ENCODE data around the gene EIF2D.

Gene EIF2D

DNA sequence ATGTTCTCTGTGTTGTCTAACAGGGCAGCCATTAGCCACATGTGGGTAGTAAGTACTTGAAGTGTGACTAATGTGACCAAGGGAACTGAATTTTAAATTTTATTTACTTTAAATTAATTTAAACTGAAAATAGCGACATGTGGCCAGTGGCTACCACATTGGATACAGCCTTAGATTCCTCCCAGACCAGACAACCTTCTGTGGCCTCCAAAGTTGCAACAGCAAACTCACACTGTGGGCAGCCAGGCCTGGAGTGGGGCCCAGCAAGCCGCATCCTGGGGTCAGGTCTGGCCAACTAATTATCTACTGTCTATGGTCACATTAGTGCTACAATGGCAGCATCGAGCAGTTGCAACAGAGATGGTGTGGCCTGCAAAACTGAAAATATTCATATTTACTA, 11.7 kb downstream of the EIF2D start:
- H3K4me1 ChIP-seq (ENCODE audit: control insufficient read depth, insufficient read depth, low read length), result no peaks in the 10 kb centered on the region
- no peaks in the 10 kb centered on the region for H3K9me3 ChIP-seq (ENCODE audit: control insufficient read depth, insufficient read depth, low read depth, low read length)
- H3K27me3 ChIP-seq (ENCODE audit: control insufficient read depth, insufficient read depth, low read length), result no peaks in the 10 kb centered on the region
- H3K27ac ChIP-seq (ENCODE audit: low read depth, low read length), result no peak overlapping the region
- no peak overlapping the region for H3K4me3 ChIP-seq (ENCODE audit: low read depth, low read length)
- no peak overlapping the region for H3K9ac ChIP-seq (ENCODE audit: low read length)
- peaks cover 73% of the 10 kb centered on the region for H3K36me3 ChIP-seq (ENCODE audit: control insufficient read depth, insufficient read depth, low read length)

DNA sequence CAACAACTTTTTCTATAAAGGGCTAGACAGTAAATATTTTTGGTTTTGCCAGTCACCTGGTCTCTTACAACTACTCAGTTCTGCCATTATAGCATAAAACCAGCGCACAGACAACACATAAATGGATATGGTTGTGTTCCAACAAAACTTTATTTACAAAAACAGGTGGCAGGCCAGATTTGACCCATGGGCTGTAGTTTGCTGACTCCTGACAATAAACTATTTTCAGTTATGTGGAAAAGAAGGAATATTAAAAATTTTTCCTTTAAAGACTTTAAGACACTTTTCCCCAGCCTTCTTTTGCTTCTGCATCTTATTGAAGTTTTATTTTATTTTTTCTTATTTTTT, 16.0 kb downstream of the EIF2D start:
- Histone ChIP-seq H3K9ac (ENCODE audit: low read length) (no peak overlapping the region), H3K9me3 (ENCODE audit: control insufficient read depth, insufficient read depth, low read depth, low read length) (no peaks in the 10 kb centered on the region), H3K4me3 (ENCODE audit: low read depth, low read length) (no peak overlapping the region), H3K4me1 (ENCODE audit: control insufficient read depth, insufficient read depth, low read length) (no peaks in the 10 kb centered on the region), H3K36me3 (ENCODE audit: control insufficient read depth, insufficient read depth, low read length) (peaks cover 81% of the 10 kb centered on the region), H3K27me3 (ENCODE audit: control insufficient read depth, insufficient read depth, low read length) (no peaks in the 10 kb centered on the region), H3K27ac (ENCODE audit: low read depth, low read length) (no peak overlapping the region)

DNA sequence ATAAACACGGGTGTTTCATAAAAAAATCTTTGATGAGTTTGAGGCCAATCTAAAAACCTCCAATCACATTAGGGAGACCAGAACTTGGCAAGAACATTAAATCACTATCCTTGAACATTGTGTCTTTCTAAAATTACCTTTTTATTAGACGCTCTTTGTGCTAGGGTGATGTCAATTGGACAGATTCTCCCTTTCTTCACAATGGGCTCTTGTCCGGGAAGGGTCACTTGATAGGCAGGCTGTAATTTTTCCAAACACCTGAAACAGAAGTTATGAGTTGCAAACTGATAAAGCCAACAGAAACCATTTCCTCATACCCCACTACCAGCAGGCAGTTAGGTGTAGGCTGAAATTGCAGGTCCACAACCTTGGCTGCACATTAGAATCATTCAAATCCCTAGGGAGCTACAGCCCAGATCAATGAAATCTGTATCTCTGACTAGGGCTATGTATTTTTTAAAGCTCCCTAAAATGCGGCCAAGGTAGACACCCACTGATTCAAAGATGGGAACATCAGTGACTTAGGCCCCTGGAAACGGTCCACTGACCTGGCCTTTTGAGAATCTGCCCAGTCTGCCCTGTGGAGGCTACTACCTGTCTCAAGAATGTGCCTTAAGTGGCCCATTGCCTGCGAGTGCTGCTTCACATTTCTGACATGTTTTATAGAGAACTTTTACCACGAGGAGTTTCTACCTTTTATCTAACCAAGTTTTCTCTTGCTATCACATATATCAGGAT, 16.5 kb downstream of the EIF2D start:
- no peaks in the 10 kb centered on the region for H3K4me1 ChIP-seq (ENCODE audit: control insufficient read depth, insufficient read depth, low read length)
- no peaks in the 10 kb centered on the region for H3K9me3 ChIP-seq (ENCODE audit: control insufficient read depth, insufficient read depth, low read depth, low read length)
- H3K9ac ChIP-seq (ENCODE audit: low read length), result no peak overlapping the region
- H3K36me3 ChIP-seq (ENCODE audit: control insufficient read depth, insufficient read depth, low read length), result peaks cover 84% of the 10 kb centered on the region
- H3K27me3 ChIP-seq (ENCODE audit: control insufficient read depth, insufficient read depth, low read length), result no peaks in the 10 kb centered on the region
- H3K27ac ChIP-seq (ENCODE audit: low read depth, low read length), result no peak overlapping the region
- H3K4me3 ChIP-seq (ENCODE audit: low read depth, low read length), result no peak overlapping the region

DNA sequence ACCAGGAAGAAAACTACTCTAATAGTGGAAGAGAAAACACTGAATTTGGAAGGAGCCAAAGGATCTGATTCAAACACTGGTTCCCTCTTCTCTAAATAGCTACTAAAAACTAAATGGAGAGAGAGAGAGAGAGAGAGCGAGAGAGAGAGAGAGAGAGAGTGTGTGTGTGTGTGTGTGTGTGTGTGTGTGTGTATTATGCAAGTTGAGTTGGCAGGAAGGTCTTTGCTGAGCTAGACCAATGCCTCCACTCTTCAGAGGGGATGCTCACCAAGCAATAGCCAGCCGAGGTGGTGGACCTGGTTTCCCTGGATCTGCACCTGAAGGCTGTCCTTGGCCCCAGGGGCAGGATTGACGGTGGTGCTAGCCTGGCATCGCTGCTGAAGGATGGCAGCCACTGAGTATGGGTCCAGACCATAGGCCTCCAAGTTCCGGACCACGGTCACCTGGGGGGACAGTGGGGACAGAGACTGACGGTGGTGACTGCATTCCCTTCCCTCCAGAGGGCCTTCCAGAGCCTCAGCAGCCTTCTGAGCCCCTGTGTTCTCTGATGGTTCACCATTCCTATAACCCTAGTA, 18.8 kb downstream of the EIF2D start:
- H3K9me3 ChIP-seq (ENCODE audit: control insufficient read depth, insufficient read depth, low read depth, low read length), result no peaks in the 10 kb centered on the region
- H3K4me3 ChIP-seq (ENCODE audit: low read depth, low read length), result no peak overlapping the region
- no peaks in the 10 kb centered on the region for H3K4me1 ChIP-seq (ENCODE audit: control insufficient read depth, insufficient read depth, low read length)
- H3K9ac ChIP-seq (ENCODE audit: low read length), result no peak overlapping the region
- no peak overlapping the region for H3K27ac ChIP-seq (ENCODE audit: low read depth, low read length)
- no peaks in the 10 kb centered on the region for H3K27me3 ChIP-seq (ENCODE audit: control insufficient read depth, insufficient read depth, low read length)
- peaks cover 67% of the 10 kb centered on the region for H3K36me3 ChIP-seq (ENCODE audit: control insufficient read depth, insufficient read depth, low read length)

DNA sequence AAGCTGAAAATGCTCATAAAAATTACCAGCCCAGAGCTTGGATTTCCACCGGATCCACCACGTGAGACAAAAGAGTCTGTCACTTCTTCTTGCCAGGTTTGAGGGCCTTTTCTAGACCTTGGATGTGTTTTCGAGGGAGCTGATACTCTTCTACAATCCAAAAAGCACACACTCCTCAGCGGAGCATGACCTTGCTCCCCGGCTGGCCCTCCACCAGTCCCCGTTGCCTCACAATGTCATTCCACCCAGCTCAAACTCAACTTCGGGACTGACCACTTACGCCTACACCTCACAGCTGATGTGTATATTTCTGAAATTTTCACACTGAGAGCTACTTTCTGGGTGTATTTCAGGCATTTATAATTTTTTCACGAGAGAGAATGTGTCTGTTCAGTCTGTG, 20.6 kb downstream of the EIF2D start:
- H3K27ac ChIP-seq (ENCODE audit: low read depth, low read length), result no peak overlapping the region
- H3K4me1 ChIP-seq (ENCODE audit: control insufficient read depth, insufficient read depth, low read length), result no peaks in the 10 kb centered on the region
- H3K36me3 ChIP-seq (ENCODE audit: control insufficient read depth, insufficient read depth, low read length), result peaks cover 55% of the 10 kb centered on the region
- H3K4me3 ChIP-seq (ENCODE audit: low read depth, low read length), result no peak overlapping the region
- H3K27me3 ChIP-seq (ENCODE audit: control insufficient read depth, insufficient read depth, low read length), result no peaks in the 10 kb centered on the region
- no peak overlapping the region for H3K9ac ChIP-seq (ENCODE audit: low read length)
- no peaks in the 10 kb centered on the region for H3K9me3 ChIP-seq (ENCODE audit: control insufficient read depth, insufficient read depth, low read depth, low read length)

DNA sequence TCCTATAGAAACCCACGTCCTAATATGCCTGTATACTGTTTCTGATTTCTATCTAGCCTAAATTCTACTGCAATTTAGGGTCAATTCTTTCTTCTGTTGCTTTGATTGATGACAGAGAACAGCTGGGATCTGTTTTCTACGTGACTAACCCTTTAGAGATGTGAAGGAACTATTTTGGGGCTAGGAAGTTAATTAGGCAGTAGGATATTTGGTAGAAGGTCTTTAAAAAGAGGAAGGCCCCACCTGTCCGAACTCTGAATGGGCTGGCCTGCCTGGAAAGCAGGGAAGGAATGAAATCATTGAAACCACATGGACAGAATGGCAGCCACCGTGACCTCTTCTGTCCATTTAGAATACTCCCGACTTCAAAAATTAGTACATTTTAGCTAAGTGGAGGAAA, 21.0 kb downstream of the EIF2D start:
- H3K4me3 ChIP-seq (ENCODE audit: low read depth, low read length), result no peak overlapping the region
- no peaks in the 10 kb centered on the region for H3K4me1 ChIP-seq (ENCODE audit: control insufficient read depth, insufficient read depth, low read length)
- no peak overlapping the region for H3K27ac ChIP-seq (ENCODE audit: low read depth, low read length)
- H3K9me3 ChIP-seq (ENCODE audit: control insufficient read depth, insufficient read depth, low read depth, low read length), result no peaks in the 10 kb centered on the region
- peaks cover 54% of the 10 kb centered on the region for H3K36me3 ChIP-seq (ENCODE audit: control insufficient read depth, insufficient read depth, low read length)
- no peak overlapping the region for H3K9ac ChIP-seq (ENCODE audit: low read length)
- H3K27me3 ChIP-seq (ENCODE audit: control insufficient read depth, insufficient read depth, low read length), result no peaks in the 10 kb centered on the region

DNA sequence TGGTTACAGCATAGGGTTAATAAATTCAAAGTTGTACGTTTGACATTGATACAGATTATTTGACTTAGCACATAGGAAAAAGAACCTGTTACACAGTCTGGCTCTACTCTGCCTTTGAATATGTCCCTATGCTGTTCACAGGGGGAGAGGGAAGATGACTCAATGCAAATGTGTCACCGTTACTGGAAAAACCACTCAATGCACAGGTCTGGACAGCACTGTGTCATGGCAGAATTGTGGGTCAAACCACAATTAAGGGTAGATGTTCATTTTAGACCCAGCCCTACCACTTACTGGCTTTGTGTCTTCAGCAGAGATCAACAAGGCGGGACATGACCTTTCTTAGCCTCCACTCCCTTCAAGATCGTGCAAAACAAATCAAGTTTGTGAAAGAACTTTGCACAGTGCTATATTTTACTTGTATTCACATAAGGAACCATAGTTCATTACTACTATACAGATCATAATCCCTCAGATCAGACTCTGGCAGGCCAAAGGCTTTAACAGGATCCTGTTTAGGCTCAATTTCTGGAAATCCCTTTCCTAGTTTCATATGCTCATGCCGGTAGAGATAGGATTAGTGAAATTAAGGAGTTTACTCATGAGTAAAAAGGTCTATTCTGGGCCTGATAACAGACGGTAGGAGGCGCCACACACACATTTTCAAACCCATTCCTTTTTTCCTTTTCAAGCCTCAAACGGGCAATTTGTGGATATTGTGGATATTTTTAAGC, 22.1 kb downstream of the EIF2D start:
- H3K4me1 ChIP-seq (ENCODE audit: control insufficient read depth, insufficient read depth, low read length), result no peaks in the 10 kb centered on the region
- peaks cover 45% of the 10 kb centered on the region for H3K36me3 ChIP-seq (ENCODE audit: control insufficient read depth, insufficient read depth, low read length)
- H3K9me3 ChIP-seq (ENCODE audit: control insufficient read depth, insufficient read depth, low read depth, low read length), result no peaks in the 10 kb centered on the region
- H3K4me3 ChIP-seq (ENCODE audit: low read depth, low read length), result no peak overlapping the region
- H3K27ac ChIP-seq (ENCODE audit: low read depth, low read length), result no peak overlapping the region
- no peaks in the 10 kb centered on the region for H3K27me3 ChIP-seq (ENCODE audit: control insufficient read depth, insufficient read depth, low read length)
- H3K9ac ChIP-seq (ENCODE audit: low read length), result no peak overlapping the region

DNA sequence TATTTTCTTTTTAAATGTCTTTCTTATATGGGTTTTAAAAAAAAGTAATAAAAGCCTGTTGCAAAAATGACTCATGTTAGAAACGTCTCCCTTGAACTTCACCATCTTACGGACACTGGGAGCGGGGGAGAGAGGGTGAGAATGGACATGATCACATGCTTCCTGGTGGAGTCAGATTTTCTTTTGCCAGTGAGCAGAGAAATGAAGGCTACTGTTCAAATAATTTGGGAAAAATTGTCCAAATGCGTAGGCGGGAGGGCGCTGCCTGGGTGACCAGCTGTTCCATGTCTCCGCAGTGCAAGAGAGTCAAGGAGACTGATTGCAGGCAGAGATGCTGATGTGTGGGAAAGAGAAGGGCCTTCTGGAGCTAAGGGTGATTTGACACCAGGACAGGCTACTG, 23.1 kb downstream of the EIF2D start:
- H3K4me3 ChIP-seq (ENCODE audit: low read depth, low read length), result no peak overlapping the region
- H3K27me3 ChIP-seq (ENCODE audit: control insufficient read depth, insufficient read depth, low read length), result no peaks in the 10 kb centered on the region
- H3K9me3 ChIP-seq (ENCODE audit: control insufficient read depth, insufficient read depth, low read depth, low read length), result no peaks in the 10 kb centered on the region
- H3K4me1 ChIP-seq (ENCODE audit: control insufficient read depth, insufficient read depth, low read length), result no peaks in the 10 kb centered on the region
- H3K36me3 ChIP-seq (ENCODE audit: control insufficient read depth, insufficient read depth, low read length), result peaks cover 35% of the 10 kb centered on the region
- H3K9ac ChIP-seq (ENCODE audit: low read length), result no peak overlapping the region
- H3K27ac ChIP-seq (ENCODE audit: low read depth, low read length), result no peak overlapping the region

DNA sequence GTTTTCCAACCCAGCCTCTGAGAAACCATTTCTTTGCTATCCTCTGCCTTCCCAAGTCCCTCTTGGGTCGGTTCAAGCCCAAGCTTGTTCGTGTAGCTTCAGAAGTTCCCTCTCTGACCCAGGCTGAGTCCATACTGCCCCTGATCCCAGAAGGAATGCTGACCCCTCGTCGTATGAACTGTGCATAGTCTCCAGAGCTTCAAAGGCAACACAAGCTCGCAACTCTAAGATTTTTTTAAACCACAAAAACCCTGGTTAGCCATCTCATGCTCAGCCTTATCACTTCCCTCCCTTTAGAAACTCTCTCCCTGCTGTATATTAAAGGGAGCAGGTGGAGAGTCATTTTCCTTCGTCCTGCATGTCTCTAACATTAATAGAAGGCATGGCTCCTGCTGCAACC, 23.8 kb downstream of the EIF2D start:
- no peak overlapping the region for H3K4me3 ChIP-seq (ENCODE audit: low read depth, low read length)
- H3K27me3 ChIP-seq (ENCODE audit: control insufficient read depth, insufficient read depth, low read length), result no peaks in the 10 kb centered on the region
- no peaks in the 10 kb centered on the region for H3K9me3 ChIP-seq (ENCODE audit: control insufficient read depth, insufficient read depth, low read depth, low read length)
- peaks cover 28% of the 10 kb centered on the region for H3K36me3 ChIP-seq (ENCODE audit: control insufficient read depth, insufficient read depth, low read length)
- H3K4me1 ChIP-seq (ENCODE audit: control insufficient read depth, insufficient read depth, low read length), result no peaks in the 10 kb centered on the region
- H3K27ac ChIP-seq (ENCODE audit: low read depth, low read length), result no peak overlapping the region
- H3K9ac ChIP-seq (ENCODE audit: low read length), result no peak overlapping the region

DNA sequence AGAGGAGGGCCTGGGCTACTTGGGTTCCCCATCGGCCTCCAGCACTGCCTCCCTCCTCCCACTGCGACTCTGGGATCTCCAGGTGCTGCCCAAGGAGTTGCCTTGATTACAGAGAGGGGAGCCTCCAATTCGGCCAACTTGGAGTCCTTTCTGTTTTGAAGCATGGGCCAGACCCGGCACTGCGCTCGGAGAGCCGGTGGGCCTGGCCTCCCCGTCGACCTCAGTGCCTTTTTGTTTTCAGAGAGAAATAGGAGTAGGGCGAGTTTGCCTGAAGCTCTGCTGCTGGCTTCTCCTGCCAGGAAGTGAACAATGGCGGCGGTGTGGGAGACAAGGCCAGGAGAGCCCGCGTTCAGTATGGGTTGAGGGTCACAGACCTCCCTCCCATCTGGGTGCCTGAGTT, 24.4 kb downstream of the EIF2D start:
- H3K9me3 ChIP-seq (ENCODE audit: control insufficient read depth, insufficient read depth, low read depth, low read length), result no peaks in the 10 kb centered on the region
- H3K27me3 ChIP-seq (ENCODE audit: control insufficient read depth, insufficient read depth, low read length), result no peaks in the 10 kb centered on the region
- H3K4me3 ChIP-seq (ENCODE audit: low read depth, low read length), result no peak overlapping the region
- H3K9ac ChIP-seq (ENCODE audit: low read length), result no peak overlapping the region
- no peaks in the 10 kb centered on the region for H3K4me1 ChIP-seq (ENCODE audit: control insufficient read depth, insufficient read depth, low read length)
- no peak overlapping the region for H3K27ac ChIP-seq (ENCODE audit: low read depth, low read length)
- H3K36me3 ChIP-seq (ENCODE audit: control insufficient read depth, insufficient read depth, low read length), result peaks cover 24% of the 10 kb centered on the region
